ENCODE results near the gene RAPGEF3.

The RAPGEF3 gene

GRCh38 chr12:47775100-47775911, 16.6 kb upstream of the RAPGEF3 start:
- no peak for DNase-seq

- no peak for DNase-seq
Measured at GRCh38 chr12:47774663-47775062, 16.0 kb upstream of the RAPGEF3 start.

GRCh38 chr12:47773858-47774580, 15.3 kb upstream of the RAPGEF3 start:
- no peak for DNase-seq

GRCh38 chr12:47773062-47773857, 14.6 kb upstream of the RAPGEF3 start, which contains the start of gene SLC48A1:
Gene SLC48A1, plus strand, starts transcription at chr12:47773238. Its CDS starts 67 bp downstream, at chr12:47773305.
- DNase-seq: peak; percentile 79

- DNase-seq: no peak
Measured at GRCh38 chr12:47772738-47773061, 14.0 kb upstream of the RAPGEF3 start.

GRCh38 chr12:47772094-47772660, 13.5 kb upstream of the RAPGEF3 start:
- DNase-seq: no peak

- no peak for DNase-seq
Measured at GRCh38 chr12:47771304-47771703, 12.6 kb upstream of the RAPGEF3 start.

GRCh38 chr12:47770086-47770726, 11.5 kb upstream of the RAPGEF3 start:
- no peak for DNase-seq

- no peak for DNase-seq
Measured at GRCh38 chr12:47769234-47770085, 10.8 kb upstream of the RAPGEF3 start.

GRCh38 chr12:47768323-47768811, 9.7 kb upstream of the RAPGEF3 start:
- no peak for DNase-seq

- peak; percentile 39 for DNase-seq
Measured at GRCh38 chr12:47767216-47767724, 8.6 kb upstream of the RAPGEF3 start.

GRCh38 chr12:47766502-47767215, 8.0 kb upstream of the RAPGEF3 start:
- no peak for DNase-seq

- DNase-seq: no peak
Measured at GRCh38 chr12:47763481-47764346, 5.0 kb upstream of the RAPGEF3 start.

GRCh38 chr12:47762850-47763465, 4.3 kb upstream of the RAPGEF3 start:
- DNase-seq: no peak

- no peak for DNase-seq
Measured at GRCh38 chr12:47758584-47758833, 171 bp downstream of the RAPGEF3 start.

GRCh38 chr12:47757840-47758583, 668 bp downstream of the RAPGEF3 start:
- DNase-seq: no peak

GRCh38 chr12:47757364-47757839, 1.3 kb downstream of the RAPGEF3 start:
- no peak for DNase-seq
